GM18502 (cell line): ENCODE data around the gene CCDC112.
"Not testable (repeated sequence)": the region's sequence is repeated elsewhere in the genome, so short reads cannot be mapped to it uniquely, and the experiment has no call there.

ENCODE experiments used
- ATAC-seq: cut with Tn5 transposase; IDR thresholded peaks from one replicate; pipeline ENCODE4 v1.9.1; 2021; ENCODE audit warnings: mild to moderate bottlenecking; ENCODE audit not compliant: unreplicated experiment, poor library complexity

The CCDC112 gene

GRCh38 chr5:115264786-115265185, 31.7 kb downstream of the CCDC112 start:
- no peak for ATAC-seq

- ATAC-seq: no peak
These were observed 33.4 kb downstream of the CCDC112 start for GRCh38 chr5:115263078-115263380.

- ATAC-seq: peak; percentile 91
These were observed 34.0 kb downstream of the CCDC112 start, which contains the start of gene PGGT1B for GRCh38 chr5:115262321-115263077. TSS of gene PGGT1B (minus strand) at chr5:115262877. CDS start at chr5:115262851, 26 bp downstream.

- peak; percentile 53 for ATAC-seq
These were observed 34.5 kb downstream of the CCDC112 start for GRCh38 chr5:115262011-115262320.

- ATAC-seq: no peak
These were observed 36.2 kb downstream of the CCDC112 start for GRCh38 chr5:115260248-115260647.

- ATAC-seq: no peak
These were observed 38.5 kb downstream of the CCDC112 start for GRCh38 chr5:115257981-115258380.

- ATAC-seq: not testable (repeated sequence)
These were observed 47.1 kb downstream of the CCDC112 start for GRCh38 chr5:115249379-115249778.

- ATAC-seq: peak; percentile 64
These were observed 50.0 kb downstream of the CCDC112 start for GRCh38 chr5:115246361-115246991.

GRCh38 chr5:115243412-115243811, 53.0 kb downstream of the CCDC112 start:
- peak; percentile 79 for ATAC-seq

- no peak for ATAC-seq
These were observed 54.4 kb downstream of the CCDC112 start for GRCh38 chr5:115241881-115242642.

- ATAC-seq: no peak
These were observed 59.4 kb downstream of the CCDC112 start for GRCh38 chr5:115237066-115237465.

GRCh38 chr5:115236599-115236998, 59.9 kb downstream of the CCDC112 start:
- ATAC-seq: no peak

- ATAC-seq: no peak
These were observed 64.9 kb downstream of the CCDC112 start for GRCh38 chr5:115231598-115231997.

GRCh38 chr5:115229606-115230005, 66.8 kb downstream of the CCDC112 start:
- ATAC-seq: no peak

- ATAC-seq: no peak
These were observed 69.2 kb downstream of the CCDC112 start for GRCh38 chr5:115227281-115227680.
